CD4-positive, CD25-positive, alpha-beta regulatory T cell (primary cell): ENCODE data around the gene ETFA. TPM values are rescaled to one million over a fixed set of nuclear protein-coding genes. Genes with fewer than 3 reads are reported as not detected.

ENCODE experiments used
- ATAC-seq, 2 donors: fragments of 150-1000 bp; cut with Tn5 transposase; one replicate each; pipeline ENCODE4 v1.10.0; 2021; ENCODE audit warnings: low read depth in 2 of 2, moderate number of reproducible peaks in 2 of 2, moderate library complexity in 1 of 2
- DNase-seq, 3 donors: peaks; one replicate each; pipeline versions ENCODE4 v3.0.0 to v3.0.0-alpha.2; 2012 to 2022; ENCODE audit warnings: mixed read lengths in 1 of 3
- H3K27ac ChIP-seq: one replicate; pipeline ENCODE4 v1.7.0; 2013; ENCODE audit warnings: mild to moderate bottlenecking, low read length; ENCODE audit not compliant: insufficient read depth, poor library complexity, severe bottlenecking
- H3K27me3 ChIP-seq: one replicate; pipeline ENCODE4 v1.7.0; 2013; ENCODE audit warnings: low read length; ENCODE audit not compliant: control insufficient read depth, insufficient read depth
- H3K36me3 ChIP-seq: one replicate; pipeline ENCODE4 v1.7.0; 2013; ENCODE audit warnings: mild to moderate bottlenecking, low read length, moderate library complexity; ENCODE audit not compliant: control insufficient read depth, insufficient read depth
- H3K4me1 ChIP-seq: 2 replicates; pipeline ENCODE4 v1.7.0; 2013; ENCODE audit warnings: mild to moderate bottlenecking, low read length; ENCODE audit not compliant: insufficient read depth, control insufficient read depth, poor library complexity, severe bottlenecking
- H3K4me3 ChIP-seq: one replicate; pipeline ENCODE4 v1.7.0; 2013; ENCODE audit warnings: low read depth, mild to moderate bottlenecking, low read length, moderate library complexity
- H3K9me3 ChIP-seq, 2 experiments: 1 replicate in 1 of 2; 2 replicates in 1 of 2; pipeline ENCODE4 v1.7.0; 2013; ENCODE audit warnings: low read length in 2 of 2, mild to moderate bottlenecking in 1 of 2, moderate library complexity in 1 of 2; ENCODE audit not compliant: control insufficient read depth in 2 of 2
- H3K27ac Mint-ChIP-seq, 3 donors: one replicate each; pipeline ENCODE4 v1.8.0; 2020 to 2022; ENCODE audit warnings: mild to moderate bottlenecking in 3 of 3, mixed read lengths in 3 of 3, moderate library complexity in 2 of 3
- H3K27me3 Mint-ChIP-seq: one replicate; pipeline ENCODE4 v1.8.0; 2022; ENCODE audit warnings: mild to moderate bottlenecking, mixed read lengths
- H3K36me3 Mint-ChIP-seq: one replicate; pipeline ENCODE4 v1.8.0; 2020; ENCODE audit warnings: mixed read lengths
- H3K4me1 Mint-ChIP-seq, 4 donors: one replicate each; pipeline ENCODE4 v1.8.0; 2020 to 2022; ENCODE audit warnings: mixed read lengths in 4 of 4, mild to moderate bottlenecking in 1 of 4
- H3K4me3 Mint-ChIP-seq, 4 donors: one replicate each; pipeline ENCODE4 v1.8.0; 2020 to 2022; ENCODE audit warnings: mild to moderate bottlenecking in 4 of 4, mixed read lengths in 4 of 4, moderate library complexity in 3 of 4
- H3K9me3 Mint-ChIP-seq, 7 donors: one replicate each; pipeline ENCODE4 v1.8.0; 2020 to 2022; ENCODE audit warnings: mixed read lengths in 7 of 7, mild to moderate bottlenecking in 3 of 7, moderate library complexity in 2 of 7
- polyA plus RNA-seq, 4 donors: library from polyadenylated mRNA; unstranded; fragments of 300-500 nt; fragmentation: Illumina TruSeq; gene quantifications; one replicate each; pipeline ENCODE4 v1.2.3, GENCODE V29; 2021
- total RNA-seq: library from RNA; stranded (reverse); gene quantifications from one replicate; pipeline ENCODE4 v1.2.3, GENCODE V29; 2022

Gene ETFA
- total and polyA plus RNA-seq, 5 donors from 2014 or later: 44.5 to 166 (median 120) TPM

DNA sequence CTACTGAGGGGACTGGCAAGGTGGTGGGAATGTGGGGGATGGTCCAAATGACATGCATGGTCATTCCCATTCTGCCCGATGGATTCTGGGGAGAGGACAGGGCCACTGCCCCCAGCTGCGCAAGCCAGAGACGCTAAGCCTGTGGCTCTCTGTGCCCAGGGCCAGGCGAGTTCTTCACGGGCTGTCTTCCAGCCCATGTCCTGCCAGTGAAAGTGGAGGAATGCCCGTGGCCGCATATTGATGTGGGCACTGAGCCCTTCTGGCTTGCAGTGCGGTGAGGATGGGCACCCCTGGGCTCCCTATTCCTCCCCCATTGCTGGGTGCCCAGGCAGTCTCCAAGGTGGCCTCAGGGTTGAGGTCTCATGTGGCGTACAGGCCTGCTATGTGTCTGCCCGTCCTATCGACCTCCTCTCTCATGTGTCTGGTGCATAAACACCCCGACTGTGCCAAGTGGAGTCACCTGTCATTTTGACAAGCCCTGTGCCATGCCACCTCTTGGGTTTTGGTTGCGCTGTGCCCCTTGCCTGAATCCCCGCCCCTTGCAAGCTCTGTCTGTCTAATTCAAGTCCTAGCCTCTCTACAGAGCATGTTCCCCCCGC is 134.7 kb downstream of the ETFA start:
- peaks cover 3% of the 10 kb centered on the region for H3K36me3 Mint-ChIP-seq

DNA sequence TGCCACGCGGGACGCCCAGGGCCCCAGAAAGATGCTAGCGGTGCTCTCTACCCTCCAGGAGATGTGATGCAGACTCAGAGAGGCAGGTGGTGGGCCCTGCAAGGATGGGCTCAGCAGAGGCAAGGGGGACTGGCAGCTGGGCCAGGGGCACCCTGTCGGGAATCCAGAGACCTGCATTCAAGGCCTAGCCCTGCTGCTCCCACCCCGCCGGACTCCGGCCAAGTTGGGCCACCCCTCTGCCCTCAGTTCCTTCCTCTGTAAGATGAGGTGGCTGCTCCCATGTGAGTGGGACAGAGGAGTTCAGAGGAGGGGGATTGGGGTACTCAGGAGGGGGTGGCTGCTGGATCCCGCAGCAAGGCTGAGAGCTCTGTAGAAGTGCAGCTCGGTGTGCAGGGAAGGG is 135.2 kb downstream of the ETFA start:
- ATAC-seq (no peak), DNase-seq (no peak)
- Histone ChIP-seq H3K4me1 (peaks cover 2% of the 10 kb centered on the region), H3K27me3 (no peaks in the 10 kb centered on the region), H3K27ac (no peak overlapping the region), H3K36me3 (no peaks in the 10 kb centered on the region), H3K9me3 (no peaks in the 10 kb centered on the region), H3K4me3 (no peak overlapping the region)
- no peaks in the 10 kb centered on the region for H3K9me3 Mint-ChIP-seq
- H3K36me3 Mint-ChIP-seq: peaks cover 3% of the 10 kb centered on the region
- peaks cover 5% of the 10 kb centered on the region for H3K27me3 Mint-ChIP-seq
- H3K4me1 Mint-ChIP-seq: peaks cover 0 to 26% (median 7%) of the 10 kb centered on the region in 4 donors
- no peak overlapping the region for H3K4me3 Mint-ChIP-seq
- H3K27ac Mint-ChIP-seq: no peak overlapping the region

More for the DNA sequence above, 134.7 kb downstream of the ETFA start:
- Histone ChIP-seq H3K27me3 (no peaks in the 10 kb centered on the region), H3K27ac (no peak overlapping the region), H3K4me1 (peaks cover 6% of the 10 kb centered on the region), H3K4me3 (no peak overlapping the region), H3K9me3 (no peaks in the 10 kb centered on the region), H3K36me3 (no peaks in the 10 kb centered on the region)
- DNase-seq: no peak
- H3K27me3 Mint-ChIP-seq: peaks cover 5% of the 10 kb centered on the region
- no peaks in the 10 kb centered on the region for H3K9me3 Mint-ChIP-seq
- no peak overlapping the region for H3K27ac Mint-ChIP-seq
- no peak overlapping the region for H3K4me3 Mint-ChIP-seq
- H3K4me1 Mint-ChIP-seq: peaks cover 4 to 31% (median 11%) of the 10 kb centered on the region in 4 donors
- ATAC-seq: no peak

DNA sequence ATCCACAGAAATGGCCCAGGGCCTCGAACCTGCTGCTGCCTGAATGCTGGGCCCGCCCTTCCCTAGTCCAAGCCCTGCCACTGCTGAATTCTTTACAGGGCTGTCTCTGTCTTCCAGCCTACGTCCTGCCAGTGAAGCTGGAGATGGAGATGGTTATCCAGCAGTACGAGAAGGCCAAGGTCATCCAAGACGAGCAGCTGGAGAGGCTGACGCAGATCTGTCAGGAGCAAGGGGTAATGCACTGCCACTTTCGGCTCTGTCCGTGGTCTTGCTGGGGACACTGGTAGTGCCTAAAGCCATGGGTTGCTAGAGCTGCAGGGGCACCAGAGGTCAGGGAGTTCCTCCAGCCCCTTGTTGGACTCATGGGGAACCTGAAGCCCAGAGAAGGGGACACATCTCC is 135.8 kb downstream of the ETFA start:
- Histone ChIP-seq H3K4me1 (no peaks in the 10 kb centered on the region), H3K4me3 (no peak overlapping the region), H3K27me3 (no peaks in the 10 kb centered on the region), H3K36me3 (no peaks in the 10 kb centered on the region), H3K27ac (no peak overlapping the region), H3K9me3 (no peaks in the 10 kb centered on the region)
- Mint-ChIP-seq H3K4me1 (peaks cover 0 to 20% (median 5%) of the 10 kb centered on the region in 4 donors), H3K27ac (no peak overlapping the region), H3K36me3 (peaks cover 3% of the 10 kb centered on the region), H3K4me3 (no peak overlapping the region), H3K9me3 (no peaks in the 10 kb centered on the region), H3K27me3 (peaks cover 5% of the 10 kb centered on the region)
- DNase-seq (no peak), ATAC-seq (no peak)

DNA sequence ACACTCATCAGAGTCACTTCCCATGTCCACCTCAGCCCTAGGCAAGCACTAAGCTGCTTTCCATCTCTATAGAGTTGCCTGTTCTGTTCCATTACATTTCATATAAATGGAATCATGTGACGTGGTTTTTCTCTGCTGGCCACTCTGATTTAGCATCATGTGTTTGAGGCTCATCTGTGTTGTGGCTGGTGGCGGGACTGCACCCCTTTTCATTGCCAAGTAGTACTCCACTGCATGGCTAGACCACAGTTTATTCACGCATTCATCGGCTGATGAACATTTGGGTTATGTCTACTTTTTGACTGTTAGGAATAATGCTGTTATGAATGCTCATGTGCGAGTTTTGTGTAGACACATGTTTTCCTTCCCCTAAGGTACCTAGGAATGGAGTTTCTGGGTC is 136.6 kb downstream of the ETFA start:
- Histone ChIP-seq H3K4me1 (no peaks in the 10 kb centered on the region), H3K27ac (no peak overlapping the region), H3K4me3 (no peak overlapping the region), H3K36me3 (no peaks in the 10 kb centered on the region), H3K9me3 (no peaks in the 10 kb centered on the region), H3K27me3 (no peaks in the 10 kb centered on the region)
- H3K27me3 Mint-ChIP-seq: peaks cover 5% of the 10 kb centered on the region
- peaks cover 0 to 13% (median 3%) of the 10 kb centered on the region in 4 donors for H3K4me1 Mint-ChIP-seq
- no peak overlapping the region for H3K27ac Mint-ChIP-seq
- no peak overlapping the region for H3K4me3 Mint-ChIP-seq
- no peak for ATAC-seq
- H3K9me3 Mint-ChIP-seq: no peaks in the 10 kb centered on the region
- H3K36me3 Mint-ChIP-seq: peaks cover 3% of the 10 kb centered on the region
- DNase-seq: no peak

DNA sequence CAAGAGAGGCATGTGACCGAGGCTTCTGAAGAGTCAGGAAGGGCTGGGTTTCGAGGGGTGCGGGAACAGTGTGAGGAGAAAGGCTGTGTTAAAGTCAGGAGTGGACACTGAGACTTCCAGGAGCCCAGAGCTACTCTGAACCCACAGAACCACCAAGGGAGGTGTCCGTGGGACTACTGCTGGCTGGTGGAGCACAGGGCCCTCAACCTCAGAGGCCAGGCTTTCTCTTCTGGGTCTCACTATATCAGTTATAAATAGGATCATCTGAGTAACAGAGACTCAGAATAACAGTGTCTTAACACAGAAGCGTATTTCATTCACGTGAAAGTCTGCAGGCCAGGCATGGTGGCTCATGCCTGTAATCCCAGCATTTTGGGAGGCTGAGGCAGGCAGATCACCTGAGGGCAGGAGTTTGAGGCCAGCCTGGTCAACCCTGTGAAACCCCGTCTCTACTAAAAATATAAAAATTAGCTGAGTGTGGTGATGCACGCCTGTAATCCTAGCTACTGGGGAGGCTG is 137.9 kb downstream of the ETFA start:
- Mint-ChIP-seq H3K9me3 (peaks cover 0 to 2% (median 0%) of the 10 kb centered on the region in 7 donors), H3K4me3 (no peak overlapping the region), H3K27ac (no peak overlapping the region), H3K27me3 (peaks cover 5% of the 10 kb centered on the region), H3K36me3 (peaks cover 3% of the 10 kb centered on the region), H3K4me1 (peaks cover 0 to 4% (median 0%) of the 10 kb centered on the region in 4 donors)
- Histone ChIP-seq H3K4me3 (no peak overlapping the region), H3K27ac (no peak overlapping the region), H3K9me3 (no peaks in the 10 kb centered on the region), H3K27me3 (no peaks in the 10 kb centered on the region), H3K4me1 (no peaks in the 10 kb centered on the region), H3K36me3 (no peaks in the 10 kb centered on the region)
- no peak for DNase-seq
- no peak for ATAC-seq

DNA sequence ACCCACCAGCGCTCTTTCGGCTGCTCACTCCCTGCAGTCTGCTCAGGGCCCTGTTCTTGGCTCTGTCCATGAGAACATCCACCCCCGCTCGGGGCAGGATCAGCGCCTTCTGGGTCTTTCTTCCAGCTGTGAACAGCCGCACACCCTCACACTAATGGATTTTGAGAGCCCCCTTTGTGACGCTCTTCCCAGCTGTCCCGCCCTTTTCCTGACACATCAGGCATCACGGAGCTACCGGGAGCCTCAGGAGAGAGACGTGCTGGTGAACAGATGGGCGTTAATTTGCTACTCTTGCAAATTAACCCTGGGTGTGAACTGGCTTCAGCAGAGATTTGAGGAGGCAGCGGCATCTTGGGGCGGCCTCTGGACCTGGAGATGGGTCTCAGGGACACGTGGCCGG is 138.5 kb downstream of the ETFA start:
- H3K4me3 Mint-ChIP-seq: no peak overlapping the region
- H3K9me3 ChIP-seq: no peaks in the 10 kb centered on the region
- H3K27ac Mint-ChIP-seq: no peak overlapping the region
- no peaks in the 10 kb centered on the region for H3K36me3 Mint-ChIP-seq
- peaks cover 0 to 2% (median 0%) of the 10 kb centered on the region in 7 donors for H3K9me3 Mint-ChIP-seq
- H3K4me3 ChIP-seq: no peak overlapping the region
- H3K27me3 Mint-ChIP-seq: no peaks in the 10 kb centered on the region
- DNase-seq (no peak), ATAC-seq (no peak)
- no peaks in the 10 kb centered on the region for H3K36me3 ChIP-seq
- H3K27ac ChIP-seq: no peak overlapping the region
- no peaks in the 10 kb centered on the region for H3K4me1 ChIP-seq
- peaks cover 0 to 4% (median 0%) of the 10 kb centered on the region in 4 donors for H3K4me1 Mint-ChIP-seq
- H3K27me3 ChIP-seq: no peaks in the 10 kb centered on the region

DNA sequence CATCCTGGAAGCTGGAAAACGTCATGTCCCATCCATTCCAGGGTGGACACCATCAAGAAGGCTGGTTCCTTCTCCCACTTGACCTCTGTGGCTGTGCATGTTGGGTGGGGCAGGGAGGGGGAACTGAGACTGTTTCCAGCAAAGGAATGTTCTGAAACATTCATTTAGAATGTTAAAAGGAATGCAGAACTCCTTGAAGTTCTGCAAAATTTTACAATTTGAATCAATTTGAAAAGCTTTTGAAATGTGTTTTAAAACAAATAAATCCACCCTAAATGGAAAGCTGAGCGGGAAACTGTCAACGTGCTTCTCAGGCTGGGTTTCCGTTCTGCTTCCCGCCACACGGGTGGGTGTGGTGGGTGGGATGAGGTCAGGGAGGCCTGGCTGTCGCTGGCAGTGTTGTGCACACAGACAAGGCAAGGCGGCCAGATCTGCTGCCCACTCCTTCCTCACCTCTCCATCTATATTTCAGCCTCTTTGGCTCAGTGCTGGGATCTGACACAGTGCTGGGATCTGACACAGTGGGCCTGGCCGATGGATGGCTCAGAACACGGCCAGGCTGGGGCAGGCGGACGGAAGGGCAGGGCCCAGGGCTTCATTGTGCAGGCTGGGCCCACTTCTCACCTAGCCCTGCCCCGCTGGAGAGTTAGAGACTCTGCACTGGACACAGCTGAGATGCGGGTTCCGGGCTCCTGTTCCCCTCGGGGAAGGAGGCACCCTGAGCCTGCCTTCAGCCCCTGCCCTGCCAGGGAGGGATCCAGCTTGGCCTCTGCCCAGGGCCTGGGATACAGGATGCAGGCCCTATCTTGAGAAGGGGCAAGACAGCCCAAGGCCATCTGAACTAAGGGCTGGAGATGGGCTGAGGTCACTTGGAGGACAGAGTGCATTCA is 141.1 kb downstream of the ETFA start:
- H3K36me3 ChIP-seq: no peaks in the 10 kb centered on the region
- H3K27me3 ChIP-seq: no peaks in the 10 kb centered on the region
- peaks cover 14% of the 10 kb centered on the region for H3K27me3 Mint-ChIP-seq
- no peaks in the 10 kb centered on the region for H3K9me3 ChIP-seq
- H3K4me1 ChIP-seq: no peaks in the 10 kb centered on the region
- H3K36me3 Mint-ChIP-seq: no peaks in the 10 kb centered on the region
- DNase-seq: no peak
- H3K27ac ChIP-seq: no peak overlapping the region
- H3K27ac Mint-ChIP-seq: no peak overlapping the region
- no peak overlapping the region for H3K4me3 ChIP-seq
- peaks cover 0 to 2% (median 0%) of the 10 kb centered on the region in 7 donors for H3K9me3 Mint-ChIP-seq
- ATAC-seq: no peak
- no peaks in the 10 kb centered on the region for H3K4me1 Mint-ChIP-seq
- H3K4me3 Mint-ChIP-seq: no peak overlapping the region
